K562 (cell line): ENCODE data around the gene EMC10. TPM values are rescaled to one million over a fixed set of nuclear protein-coding genes. Genes with fewer than 3 reads are reported as not detected.
A peak's percentile ranks its signal among the peaks of the same experiment; 100 is the strongest.

ENCODE experiments used
- ARID2 ChIP-seq: fragments of 450-650 bp; IDR thresholded peaks from 2 replicates; pipeline ENCODE4 v1.6.1; 2017; ENCODE audit warnings: antibody characterized with exemption, mild to moderate bottlenecking
- ATF1 ChIP-seq, 2 experiments: fragments of 450-650 bp in 1 of 2; IDR thresholded peaks; 2 replicates each; pipeline ENCODE4 v1.6.1; 2016; ENCODE audit warnings: missing compliant biosample characterization in 1 of 2, missing genetic modification characterization in 1 of 2
- CREM ChIP-seq: IDR thresholded peaks from 2 replicates; pipeline ENCODE4 v1.6.1; 2014; ENCODE audit warnings: antibody characterized with exemption, low read depth
- ELF4 ChIP-seq: fragments of 450-650 bp; formaldehyde crosslinking; IDR thresholded peaks from 2 replicates; pipeline ENCODE4 v1.4.0; 2022; ENCODE audit warnings: missing genetic modification characterization
- FIP1L1 ChIP-seq: fragments of 200-400 bp; formaldehyde crosslinking; IDR thresholded peaks from 2 replicates; pipeline ENCODE4 v1.6.1; 2018; ENCODE audit warnings: mild to moderate bottlenecking, low read depth, low read length; ENCODE audit not compliant: poor library complexity, severe bottlenecking
- IRF1 ChIP-seq: sonication (generic); formaldehyde crosslinking; IDR thresholded peaks from 2 replicates; pipeline ENCODE4 v1.8.0; 2022; ENCODE audit warnings: missing genetic modification reagents, mild to moderate bottlenecking, borderline replicate concordance
- NRF1 ChIP-seq, 2 experiments: fragments of 450-650 bp; IDR thresholded peaks in 1 of 2; conservative IDR thresholded peaks in 1 of 2; 2 replicates each; pipeline ENCODE4 v1.6.1; 2014; ENCODE audit warnings: mild to moderate bottlenecking in 2 of 2
- RUNX1 ChIP-seq: sonication (generic); IDR thresholded peaks from 2 replicates; pipeline ENCODE4 v1.6.1; 2016; ENCODE audit warnings: antibody characterized with exemption, low read depth
- SMC3 ChIP-seq: conservative IDR thresholded peaks from 2 replicates; pipeline ENCODE4 v1.6.1; 2011; ENCODE audit warnings: low read depth, low read length, improper control_type of control experiment; ENCODE audit not compliant: insufficient read depth
- TAF7 ChIP-seq: fragments of 450-650 bp; IDR thresholded peaks from 2 replicates; pipeline ENCODE4 v1.6.1; 2016; ENCODE audit warnings: missing genetic modification characterization, missing compliant biosample characterization
- TEAD4 ChIP-seq, 2 experiments: sonication (generic) in 1 of 2; formaldehyde crosslinking in 1 of 2; IDR thresholded peaks; 2 replicates each; pipeline versions ENCODE4 v1.6.1 to v1.8.0; 2012 to 2022; ENCODE audit warnings: borderline replicate concordance in 1 of 2, inconsistent platforms in 1 of 2, low read length in 1 of 2, mild to moderate bottlenecking in 1 of 2, missing genetic modification reagents in 1 of 2
- ZBTB34 ChIP-seq: fragments of 250-450 bp; sonication (Bioruptor Pico); IDR thresholded peaks from 2 replicates; pipeline ENCODE4 v1.8.0; 2021; ENCODE audit warnings: mild to moderate bottlenecking, moderate library complexity
- ZFP36 ChIP-seq: fragments of 150-350 bp; IDR thresholded peaks from 2 replicates; pipeline ENCODE4 v1.6.1; 2018; ENCODE audit warnings: low read length, low read depth; ENCODE audit not compliant: partially characterized antibody
- ZFP91 ChIP-seq: sonication (generic); formaldehyde crosslinking; IDR thresholded peaks from 2 replicates; pipeline ENCODE4 v1.8.0; 2022; ENCODE audit warnings: mild to moderate bottlenecking, missing genetic modification reagents
- ZNF384 ChIP-seq: IDR thresholded peaks from 2 replicates; pipeline ENCODE4 v1.6.1; 2012; ENCODE audit warnings: low read depth, low read length, improper control_type of control experiment
- ZNF408 ChIP-seq: fragments of 250-450 bp; sonication (Bioruptor Pico); IDR thresholded peaks from 2 replicates; pipeline ENCODE4 v1.4.0; 2020; ENCODE audit warnings: low read depth, mild to moderate bottlenecking, moderate library complexity
- ZNF561 ChIP-seq: fragments of 450-650 bp; formaldehyde crosslinking; conservative IDR thresholded peaks from 2 replicates; pipeline ENCODE4 v1.4.0; 2020; ENCODE audit warnings: mild to moderate bottlenecking, moderate library complexity
- ZNF695 ChIP-seq: fragments of 450-650 bp; formaldehyde crosslinking; IDR thresholded peaks from 2 replicates; pipeline ENCODE4 v1.4.0; 2020; ENCODE audit warnings: mild to moderate bottlenecking, moderate library complexity
- ZNF76 ChIP-seq: fragments of 250-450 bp; sonication (Bioruptor Pico); IDR thresholded peaks from 2 replicates; pipeline ENCODE4 v1.4.0; 2020; ENCODE audit warnings: mild to moderate bottlenecking, moderate library complexity, borderline replicate concordance
- polyA plus RNA-seq, 8 experiments: library from polyadenylated mRNA; depleted of rRNA in 4 of 8; stranded (reverse) in 5 of 8; unstranded in 3 of 8; fragments of >200 nt; fragmentation: Nextera tagmentation in 2 of 8; fragmentation: Illumina TruSeq in 1 of 8; extraction: Ambion mirVana in 2 of 8; extraction: Trizol in 1 of 8; gene quantifications; 2 replicates each; pipeline versions ENCODE4 v1.2.1 to v1.2.3, GENCODE V29; 2011 to 2014; ENCODE audit warnings: inconsistent platforms in 1 of 8, missing spikeins in 1 of 8
- total RNA-seq, 7 experiments: library from RNA; depleted of rRNA in 6 of 7; stranded (reverse); fragments of >200 nt in 6 of 7; fragmentation: Illumina TruSeq in 2 of 7; extraction: Trizol in 2 of 7; gene quantifications; 2 replicates each; pipeline versions ENCODE4 v1.2.1 to v1.2.3, GENCODE V29; 2011 to 2021; ENCODE audit warnings: low replicate concordance in 1 of 7
- TF ChIP-seq, protein P1 (sequence below): fragments of 450-650 bp; formaldehyde crosslinking; IDR thresholded peaks from 2 replicates; pipeline ENCODE4 v1.4.0; 2020; ENCODE audit warnings: mild to moderate bottlenecking, moderate library complexity

The EMC10 gene
- total and polyA plus RNA-seq, 9 of the 15 experiments (the other 6 are each of a cell fraction or from before 2014, with no cell fraction given) = 1.4 to 46.0 (median 13.1) TPM

DNA sequence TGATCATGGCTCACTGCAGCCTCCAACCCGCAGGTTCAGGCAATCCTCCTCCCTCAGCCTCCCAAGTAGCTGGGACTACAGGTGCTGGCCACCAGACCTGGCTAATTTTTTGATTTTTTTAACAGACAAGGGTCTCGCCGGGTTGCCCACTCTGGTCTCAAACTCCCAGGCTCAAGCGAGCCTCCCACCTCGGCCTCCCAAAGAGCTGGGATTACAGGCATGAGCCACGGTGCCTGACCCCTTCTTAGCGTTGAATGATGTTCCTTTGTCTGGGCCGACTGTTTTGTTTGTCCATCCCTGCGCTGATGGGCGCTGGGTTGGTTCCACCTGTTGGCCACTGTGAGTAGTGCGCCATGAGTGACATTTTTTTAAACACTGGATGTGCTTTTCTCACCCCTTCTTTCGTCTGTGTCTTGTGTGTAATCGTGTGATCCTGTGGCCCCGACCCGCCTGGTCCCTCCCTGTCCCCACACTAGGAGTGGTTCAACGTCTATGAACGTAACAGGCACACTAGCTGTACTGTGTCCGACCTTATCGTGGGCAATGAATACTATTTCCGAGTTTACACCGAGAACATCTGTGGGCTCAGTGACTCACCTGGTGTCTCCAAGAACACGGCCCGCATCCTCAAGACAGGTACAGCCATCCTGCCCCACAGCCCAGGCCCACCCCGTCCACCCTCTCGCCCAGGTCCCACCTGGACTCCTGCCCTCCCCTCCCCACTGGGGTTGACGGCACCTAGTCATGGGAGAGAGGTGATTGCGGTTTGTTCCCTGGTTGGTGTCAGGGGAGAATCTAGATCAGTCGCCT, 15.0 kb upstream of the EMC10 start (continued):
- TF ChIP-seq ARID2 (peak; percentile 26; the same call in 1 of the 2 replicates), ELF4 (CRISPR knock-in tag) (no peak), ZNF561 (CRISPR knock-in tag) (no peak), NRF1 (conservative IDR thresholded peaks at IDR 0.05 in 1 of 2, IDR thresholded peaks at IDR 0.05 in 1 of 2) (peak; percentile 16 to 35; a peak in 1 of 4 replicates), TEAD4 (IDR thresholded peaks at IDR 0.05; ENCODE audit: low read length) (no peak; the same call in 1 of the 2 replicates), TEAD4 (CRISPR knock-in tag; IDR thresholded peaks at IDR 0.05; ENCODE audit: borderline replicate concordance) (no peak), ZNF408 (no peak), ZNF384 (peak; percentile 89), IRF1 (CRISPR knock-in tag) (no peak), TAF7 (tag) (no peak), ZFP91 (CRISPR knock-in tag) (no peak), ZNF76 (no peak), SMC3 (peak; percentile 85), ZFP36 (no peak), ATF1 (CRISPR knock-in tag; IDR thresholded peaks at IDR 0.05) (no peak), ATF1 (tag; IDR thresholded peaks at IDR 0.05) (peak; percentile 29; the same call in 1 of the 2 replicates), FIP1L1 (no peak), ZBTB34 (no peak), CREM (peak; percentile 45; the same call in 1 of the 2 replicates), RUNX1 (no peak), ZNF695 (CRISPR knock-in tag) (no peak)
- TF ChIP-seq, protein P1, sequence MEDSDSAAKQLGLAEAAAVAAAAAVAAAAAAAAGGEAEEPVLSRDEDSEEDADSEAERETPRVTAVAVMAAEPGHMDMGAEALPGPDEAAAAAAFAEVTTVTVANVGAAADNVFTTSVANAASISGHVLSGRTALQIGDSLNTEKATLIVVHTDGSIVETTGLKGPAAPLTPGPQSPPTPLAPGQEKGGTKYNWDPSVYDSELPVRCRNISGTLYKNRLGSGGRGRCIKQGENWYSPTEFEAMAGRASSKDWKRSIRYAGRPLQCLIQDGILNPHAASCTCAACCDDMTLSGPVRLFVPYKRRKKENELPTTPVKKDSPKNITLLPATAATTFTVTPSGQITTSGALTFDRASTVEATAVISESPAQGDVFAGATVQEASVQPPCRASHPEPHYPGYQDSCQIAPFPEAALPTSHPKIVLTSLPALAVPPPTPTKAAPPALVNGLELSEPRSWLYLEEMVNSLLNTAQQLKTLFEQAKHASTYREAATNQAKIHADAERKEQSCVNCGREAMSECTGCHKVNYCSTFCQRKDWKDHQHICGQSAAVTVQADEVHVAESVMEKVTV (CRISPR knock-in tag) = peak; percentile 50
